Neural cell (in vitro differentiated cells): Measurements from ENCODE around the gene SLC22A23. TPM values are rescaled to one million over a fixed set of nuclear protein-coding genes. Genes with fewer than 3 reads are reported as not detected.

ENCODE experiments used
- H2AFZ ChIP-seq: fragments of 200-600, 300-800 bp; sonication (generic), shearing (Covaris generic); 2 replicates; pipeline ENCODE4 v1.6.0; 2014; ENCODE audit warnings: low read depth, mild to moderate bottlenecking, antibody characterized with exemption, low read length, moderate library complexity
- H3F3A ChIP-seq: fragments of 200-600 bp; shearing (Covaris generic); 2 replicates; pipeline ENCODE4 v1.6.1; 2016; ENCODE audit warnings: mild to moderate bottlenecking, moderate library complexity, mixed read lengths, antibody characterized with exemption, low read length; ENCODE audit not compliant: insufficient read depth, poor library complexity, severe bottlenecking
- H3K27ac ChIP-seq: fragments of 200-600, 300-800 bp; sonication (generic), shearing (Covaris generic); 2 replicates; pipeline ENCODE4 v1.5.1; 2014; ENCODE audit warnings: mild to moderate bottlenecking, low read length, moderate library complexity
- H3K27me3 ChIP-seq: fragments of 300-800, 200-600 bp; sonication (generic), shearing (Covaris generic); 2 replicates; pipeline ENCODE4 v1.6.0; 2014; ENCODE audit warnings: mild to moderate bottlenecking, low read depth, low read length, moderate library complexity; ENCODE audit not compliant: insufficient read depth
- H3K36me3 ChIP-seq: fragments of 300-800, 200-600 bp; sonication (generic), shearing (Covaris generic); 2 replicates; pipeline ENCODE4 v1.5.1; 2014; ENCODE audit warnings: mild to moderate bottlenecking, antibody characterized with exemption, low read length, moderate library complexity; ENCODE audit not compliant: insufficient read depth
- H3K4me2 ChIP-seq: fragments of 300-800, 200-600 bp; sonication (generic), shearing (Covaris generic); 2 replicates; pipeline ENCODE4 v1.6.0; 2014; ENCODE audit warnings: mild to moderate bottlenecking, low read length
- H3K4me3 ChIP-seq: fragments of 300-800, 200-600 bp; sonication (generic), shearing (Covaris generic); 2 replicates; pipeline ENCODE4 v1.5.1; 2014; ENCODE audit warnings: mild to moderate bottlenecking, low read length, moderate library complexity
- H3K79me2 ChIP-seq: fragments of 200-600 bp; shearing (Covaris generic); replicated peaks from 2 replicates; pipeline ENCODE4 v1.6.0; 2014; ENCODE audit warnings: mild to moderate bottlenecking, low read length, moderate library complexity; ENCODE audit not compliant: insufficient read depth
- H3K9ac ChIP-seq: fragments of 300-800, 200-600 bp; sonication (generic), shearing (Covaris generic); 2 replicates; pipeline ENCODE4 v1.6.1; 2016; ENCODE audit warnings: mild to moderate bottlenecking, low read length, mixed read lengths
- H3K9me2 ChIP-seq: fragments of 200-600 bp; shearing (Covaris generic); 2 replicates; pipeline ENCODE4 v1.6.1; 2016; ENCODE audit warnings: mild to moderate bottlenecking, low read length, mixed read lengths; ENCODE audit not compliant: insufficient read depth
- H3K9me3 ChIP-seq: fragments of 200-600, 300-800 bp; sonication (generic), shearing (Covaris generic); 2 replicates; pipeline ENCODE4 v1.6.1; 2016; ENCODE audit warnings: mild to moderate bottlenecking, mixed run types, low read length, moderate library complexity, mixed read lengths
- H4K20me1 ChIP-seq: fragments of 200-600 bp; shearing (Covaris generic); 2 replicates; pipeline ENCODE4 v1.6.1; 2016; ENCODE audit warnings: mild to moderate bottlenecking, mixed run types; ENCODE audit not compliant: insufficient read depth
- CTCF ChIP-seq: fragments of 450-650 bp; IDR thresholded peaks from 2 replicates; pipeline ENCODE4 v1.5.1; 2014; ENCODE audit warnings: antibody characterized with exemption, mild to moderate bottlenecking, moderate library complexity; ENCODE audit not compliant: poor library complexity, severe bottlenecking
- EP300 ChIP-seq: fragments of 450-650 bp; conservative IDR thresholded peaks from 2 replicates; pipeline ENCODE4 v1.6.1; 2014; ENCODE audit warnings: antibody characterized with exemption, mild to moderate bottlenecking, moderate library complexity; ENCODE audit not compliant: poor library complexity, severe bottlenecking
- POLR2AphosphoS5 ChIP-seq: IDR thresholded peaks from 2 replicates; pipeline ENCODE4 v1.6.1; 2012
- RAD21 ChIP-seq: fragments of 450-650 bp; conservative IDR thresholded peaks from 2 replicates; pipeline ENCODE4 v1.6.1; 2014; ENCODE audit warnings: antibody characterized with exemption, mild to moderate bottlenecking, moderate library complexity
- SMC3 ChIP-seq: fragments of 450-650 bp; conservative IDR thresholded peaks from 2 replicates; pipeline ENCODE4 v1.6.1; 2014; ENCODE audit warnings: antibody characterized with exemption, mild to moderate bottlenecking, moderate library complexity; ENCODE audit not compliant: poor library complexity
- TAF1 ChIP-seq: IDR thresholded peaks from 2 replicates; pipeline ENCODE4 v1.6.1; 2012; ENCODE audit warnings: low read depth
- polyA plus RNA-seq: library from polyadenylated mRNA; depleted of rRNA; stranded (reverse); fragments of >200 nt; gene quantifications from 2 replicates; pipeline ENCODE4 v1.2.3, GENCODE V29; 2014

SLC22A23 gene
- polyA plus RNA-seq, 1 donor from 2014 or later: 8.8 TPM

- Histone ChIP-seq H3K9me2 (no peaks in the 10 kb centered on the region), H3K27ac (peak overlapping the region; percentile 3), H3K27me3 (no peaks in the 10 kb centered on the region), H3K36me3 (peaks cover 1% of the 10 kb centered on the region), H4K20me1 (no peaks in the 10 kb centered on the region), H2AFZ (no peak overlapping the region), H3K9me3 (no peaks in the 10 kb centered on the region), H3K4me3 (no peak overlapping the region), H3K9ac (no peak overlapping the region), H3K79me2 (no peaks in the 10 kb centered on the region), H3F3A (peaks cover 3% of the 10 kb centered on the region), H3K4me2 (no peak overlapping the region)
- TF ChIP-seq SMC3 (no peak), EP300 (peak; percentile 53)
These were observed 178.9 kb downstream of the SLC22A23 start for GRCh38 chr6:3277851-3278416.

GRCh38 chr6:3277251-3277650, 179.6 kb downstream of the SLC22A23 start:
- Histone ChIP-seq H3K9ac (no peak overlapping the region), H3K4me2 (no peak overlapping the region), H3K9me2 (no peaks in the 10 kb centered on the region), H2AFZ (no peak overlapping the region), H3K4me3 (no peak overlapping the region), H3K36me3 (peaks cover 4% of the 10 kb centered on the region), H4K20me1 (no peaks in the 10 kb centered on the region), H3K79me2 (no peaks in the 10 kb centered on the region), H3K9me3 (no peaks in the 10 kb centered on the region), H3K27ac (no peak overlapping the region), H3K27me3 (no peaks in the 10 kb centered on the region), H3F3A (peaks cover 3% of the 10 kb centered on the region)
- TF ChIP-seq POLR2AphosphoS5: no peak
- no peak for TF ChIP-seq RAD21

GRCh38 chr6:3276174-3277167, 180.4 kb downstream of the SLC22A23 start:
- H3K9me2 ChIP-seq: no peaks in the 10 kb centered on the region
- no peak overlapping the region for H3K4me2 ChIP-seq
- no peaks in the 10 kb centered on the region for H4K20me1 ChIP-seq
- no peaks in the 10 kb centered on the region for H3F3A ChIP-seq
- no peaks in the 10 kb centered on the region for H3K27me3 ChIP-seq
- TF ChIP-seq EP300 (no peak), CTCF (no peak), TAF1 (no peak)
- no peak overlapping the region for H3K27ac ChIP-seq
- H2AFZ ChIP-seq: no peak overlapping the region
- no peaks in the 10 kb centered on the region for H3K79me2 ChIP-seq
- no peaks in the 10 kb centered on the region for H3K9me3 ChIP-seq
- no peak overlapping the region for H3K4me3 ChIP-seq
- peaks cover 4% of the 10 kb centered on the region for H3K36me3 ChIP-seq
- no peak overlapping the region for H3K9ac ChIP-seq
